IMR-90 (cell line): ENCODE measurements around the gene INTS15.

Source experiments
- CEBPB ChIP-seq: IDR thresholded peaks from 2 replicates; pipeline ENCODE4 v1.6.1; 2012; ENCODE audit warnings: low read depth, low read length, improper control_type of control experiment
- MAFK ChIP-seq: IDR thresholded peaks from 2 replicates; pipeline ENCODE4 v1.6.1; 2012; ENCODE audit warnings: low read depth, low read length, improper control_type of control experiment
- RCOR1 ChIP-seq: IDR thresholded peaks from 2 replicates; pipeline ENCODE4 v1.6.1; 2012; ENCODE audit warnings: mild to moderate bottlenecking, low read length, improper control_type of control experiment; ENCODE audit not compliant: insufficient replicate concordance
- TF ChIP-seq, protein P1 (sequence below): conservative IDR thresholded peaks from 2 replicates; pipeline ENCODE4 v1.5.1; 2012; ENCODE audit warnings: mild to moderate bottlenecking, low read depth, low read length, improper control_type of control experiment
- TF ChIP-seq, protein P2 (sequence below): fragments of 150-350 bp; IDR thresholded peaks from 2 replicates; pipeline ENCODE4 v1.6.1; 2016; ENCODE audit warnings: low read depth, mild to moderate bottlenecking, low read length, moderate library complexity, borderline replicate concordance
- TF ChIP-seq, protein P3 (sequence below): fragments of 150-350 bp; IDR thresholded peaks from 2 replicates; pipeline ENCODE4 v1.6.1; 2017; ENCODE audit warnings: mild to moderate bottlenecking, antibody characterized with exemption, low read length, low read depth

DNA sequence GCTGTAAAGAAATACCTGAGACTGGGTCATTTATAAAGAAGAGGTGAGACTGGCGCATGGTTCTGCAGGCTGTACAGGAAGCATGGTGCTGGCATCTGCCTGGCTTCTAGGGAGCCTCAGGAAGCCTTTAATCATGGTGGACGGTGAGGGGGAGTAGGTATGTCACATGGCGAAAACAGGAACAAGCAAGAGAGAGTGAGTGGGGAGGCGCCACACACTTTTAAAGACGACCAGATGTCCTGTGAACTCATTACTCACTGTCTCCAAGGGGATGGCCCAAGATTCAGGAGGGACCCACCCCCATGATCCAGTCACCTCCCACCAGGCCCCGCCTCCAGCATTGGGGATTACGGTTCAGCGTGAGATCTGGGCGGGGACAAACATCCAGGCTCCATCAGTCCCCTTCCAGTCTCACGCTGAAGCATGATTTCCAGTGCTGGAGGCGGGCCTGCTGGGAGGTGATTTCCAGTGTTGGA, 50.5 kb downstream of the INTS15 start:
- TF ChIP-seq, protein P1, sequence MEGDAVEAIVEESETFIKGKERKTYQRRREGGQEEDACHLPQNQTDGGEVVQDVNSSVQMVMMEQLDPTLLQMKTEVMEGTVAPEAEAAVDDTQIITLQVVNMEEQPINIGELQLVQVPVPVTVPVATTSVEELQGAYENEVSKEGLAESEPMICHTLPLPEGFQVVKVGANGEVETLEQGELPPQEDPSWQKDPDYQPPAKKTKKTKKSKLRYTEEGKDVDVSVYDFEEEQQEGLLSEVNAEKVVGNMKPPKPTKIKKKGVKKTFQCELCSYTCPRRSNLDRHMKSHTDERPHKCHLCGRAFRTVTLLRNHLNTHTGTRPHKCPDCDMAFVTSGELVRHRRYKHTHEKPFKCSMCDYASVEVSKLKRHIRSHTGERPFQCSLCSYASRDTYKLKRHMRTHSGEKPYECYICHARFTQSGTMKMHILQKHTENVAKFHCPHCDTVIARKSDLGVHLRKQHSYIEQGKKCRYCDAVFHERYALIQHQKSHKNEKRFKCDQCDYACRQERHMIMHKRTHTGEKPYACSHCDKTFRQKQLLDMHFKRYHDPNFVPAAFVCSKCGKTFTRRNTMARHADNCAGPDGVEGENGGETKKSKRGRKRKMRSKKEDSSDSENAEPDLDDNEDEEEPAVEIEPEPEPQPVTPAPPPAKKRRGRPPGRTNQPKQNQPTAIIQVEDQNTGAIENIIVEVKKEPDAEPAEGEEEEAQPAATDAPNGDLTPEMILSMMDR = no peak
- TF ChIP-seq, protein P2, sequence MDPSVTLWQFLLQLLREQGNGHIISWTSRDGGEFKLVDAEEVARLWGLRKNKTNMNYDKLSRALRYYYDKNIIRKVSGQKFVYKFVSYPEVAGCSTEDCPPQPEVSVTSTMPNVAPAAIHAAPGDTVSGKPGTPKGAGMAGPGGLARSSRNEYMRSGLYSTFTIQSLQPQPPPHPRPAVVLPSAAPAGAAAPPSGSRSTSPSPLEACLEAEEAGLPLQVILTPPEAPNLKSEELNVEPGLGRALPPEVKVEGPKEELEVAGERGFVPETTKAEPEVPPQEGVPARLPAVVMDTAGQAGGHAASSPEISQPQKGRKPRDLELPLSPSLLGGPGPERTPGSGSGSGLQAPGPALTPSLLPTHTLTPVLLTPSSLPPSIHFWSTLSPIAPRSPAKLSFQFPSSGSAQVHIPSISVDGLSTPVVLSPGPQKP = no peak
- TF ChIP-seq MAFK (no peak), RCOR1 (no peak), CEBPB (no peak)
- TF ChIP-seq, protein P3, sequence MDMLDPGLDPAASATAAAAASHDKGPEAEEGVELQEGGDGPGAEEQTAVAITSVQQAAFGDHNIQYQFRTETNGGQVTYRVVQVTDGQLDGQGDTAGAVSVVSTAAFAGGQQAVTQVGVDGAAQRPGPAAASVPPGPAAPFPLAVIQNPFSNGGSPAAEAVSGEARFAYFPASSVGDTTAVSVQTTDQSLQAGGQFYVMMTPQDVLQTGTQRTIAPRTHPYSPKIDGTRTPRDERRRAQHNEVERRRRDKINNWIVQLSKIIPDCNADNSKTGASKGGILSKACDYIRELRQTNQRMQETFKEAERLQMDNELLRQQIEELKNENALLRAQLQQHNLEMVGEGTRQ = no peak
